GM18519 (cell line): ENCODE measurements around the gene ARVCF.

ENCODE experiments used
- ATAC-seq: cut with Tn5 transposase; IDR thresholded peaks from one replicate; pipeline ENCODE4 v1.9.1; 2021; ENCODE audit warnings: mild to moderate bottlenecking, moderate library complexity; ENCODE audit not compliant: unreplicated experiment, low FRiP score

The ARVCF gene

DNA sequence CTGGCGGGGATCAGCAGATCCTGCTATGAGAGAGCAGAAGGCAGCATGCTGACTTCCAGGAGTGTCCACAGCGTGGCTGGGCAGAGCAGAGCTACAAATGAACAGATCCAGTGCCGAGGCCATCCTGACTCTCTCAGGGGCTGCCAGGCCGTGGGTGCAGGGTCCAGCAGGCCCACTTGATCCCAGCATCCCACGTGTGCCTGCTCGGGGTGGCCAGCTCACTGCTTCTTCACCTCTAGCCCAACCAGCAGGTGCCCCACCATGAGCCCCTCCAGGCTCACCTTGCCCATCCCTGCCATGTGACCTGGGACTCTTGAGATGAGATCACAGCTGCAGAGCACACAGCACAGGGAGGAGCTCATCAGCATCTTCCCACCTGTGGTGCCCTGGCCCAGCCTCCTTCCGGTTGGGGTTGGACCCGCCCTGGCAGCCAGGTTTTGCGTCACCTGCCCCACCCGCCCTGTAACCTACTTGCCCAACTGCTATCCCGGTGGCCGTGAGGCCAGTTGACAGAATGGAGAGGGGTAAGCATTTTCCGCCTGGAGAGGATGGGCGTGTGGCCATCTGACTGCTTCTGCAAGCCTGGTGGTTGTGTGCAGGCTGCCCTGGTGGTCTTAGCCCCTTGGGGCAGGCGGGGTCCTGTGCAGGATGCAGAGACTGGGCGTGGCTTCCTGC, 15.2 kb upstream of the ARVCF start:
- ATAC-seq, result no peak

DNA sequence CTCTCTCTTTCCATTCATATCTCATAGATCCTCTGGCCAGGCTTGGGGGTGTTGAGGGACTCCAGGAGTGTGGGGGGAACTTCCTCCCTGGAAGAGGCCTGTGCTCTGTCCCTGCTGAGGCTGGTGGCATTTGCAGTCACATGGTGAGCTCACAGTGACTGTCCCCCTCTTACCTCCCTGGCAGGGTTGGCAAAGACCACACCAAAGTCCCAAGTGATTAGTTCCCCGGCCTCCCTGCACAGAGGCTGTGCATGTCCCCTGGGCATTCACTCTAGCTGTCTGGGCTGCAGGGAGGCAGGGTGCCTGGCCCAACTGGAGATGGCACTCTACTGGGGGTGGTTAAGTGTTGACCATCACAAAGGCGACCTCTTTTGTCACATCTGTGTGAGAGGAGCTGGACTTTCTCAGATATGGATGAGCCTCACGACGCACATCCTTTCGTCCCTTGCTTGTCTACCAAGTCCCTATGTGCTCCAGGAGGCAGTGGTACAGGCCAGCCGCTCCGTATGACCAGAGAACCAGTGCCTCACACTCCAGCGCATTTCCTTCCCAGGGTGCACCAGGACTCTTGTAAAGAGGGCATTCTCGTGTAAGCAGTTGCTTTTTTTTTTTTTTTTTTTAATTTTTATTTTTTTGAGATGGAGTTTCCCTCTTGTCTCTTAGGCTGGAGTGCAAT, 13.1 kb upstream of the ARVCF start:
- no peak for ATAC-seq

DNA sequence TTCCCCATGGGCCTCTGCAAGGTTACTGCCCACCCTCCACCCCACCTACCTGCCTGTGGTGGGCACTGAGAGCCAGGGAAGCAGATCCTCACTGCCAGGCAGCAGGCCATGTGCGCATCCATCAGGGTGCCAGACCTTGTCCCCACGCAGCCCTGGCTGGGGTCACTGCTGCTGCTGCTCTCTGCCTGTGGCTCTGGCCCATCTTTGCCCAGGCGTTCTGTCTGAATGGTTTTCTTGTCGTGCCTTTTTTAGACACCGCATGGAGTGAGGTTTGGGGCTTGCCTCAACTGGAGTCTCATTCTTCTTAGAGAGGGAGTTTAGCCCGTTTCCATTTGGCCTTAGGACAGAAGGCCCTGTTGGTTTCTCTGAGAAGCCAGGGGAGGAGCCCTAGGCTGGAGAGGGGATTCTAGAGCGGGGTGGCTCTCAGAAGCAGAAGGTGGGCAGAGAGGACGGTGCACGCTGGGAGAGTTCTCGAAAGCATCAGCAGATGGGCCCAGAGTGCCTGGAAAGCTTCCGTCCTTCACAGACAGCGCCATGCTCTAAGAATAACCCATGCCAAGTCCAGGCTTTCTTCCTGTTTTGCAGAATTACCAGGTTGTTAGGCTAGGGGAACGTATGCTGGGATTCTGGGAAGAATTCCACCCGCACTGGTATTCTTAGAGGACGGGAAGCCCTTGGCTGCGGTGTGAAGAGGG, 12.4 kb upstream of the ARVCF start:
- ATAC-seq, result no peak

DNA sequence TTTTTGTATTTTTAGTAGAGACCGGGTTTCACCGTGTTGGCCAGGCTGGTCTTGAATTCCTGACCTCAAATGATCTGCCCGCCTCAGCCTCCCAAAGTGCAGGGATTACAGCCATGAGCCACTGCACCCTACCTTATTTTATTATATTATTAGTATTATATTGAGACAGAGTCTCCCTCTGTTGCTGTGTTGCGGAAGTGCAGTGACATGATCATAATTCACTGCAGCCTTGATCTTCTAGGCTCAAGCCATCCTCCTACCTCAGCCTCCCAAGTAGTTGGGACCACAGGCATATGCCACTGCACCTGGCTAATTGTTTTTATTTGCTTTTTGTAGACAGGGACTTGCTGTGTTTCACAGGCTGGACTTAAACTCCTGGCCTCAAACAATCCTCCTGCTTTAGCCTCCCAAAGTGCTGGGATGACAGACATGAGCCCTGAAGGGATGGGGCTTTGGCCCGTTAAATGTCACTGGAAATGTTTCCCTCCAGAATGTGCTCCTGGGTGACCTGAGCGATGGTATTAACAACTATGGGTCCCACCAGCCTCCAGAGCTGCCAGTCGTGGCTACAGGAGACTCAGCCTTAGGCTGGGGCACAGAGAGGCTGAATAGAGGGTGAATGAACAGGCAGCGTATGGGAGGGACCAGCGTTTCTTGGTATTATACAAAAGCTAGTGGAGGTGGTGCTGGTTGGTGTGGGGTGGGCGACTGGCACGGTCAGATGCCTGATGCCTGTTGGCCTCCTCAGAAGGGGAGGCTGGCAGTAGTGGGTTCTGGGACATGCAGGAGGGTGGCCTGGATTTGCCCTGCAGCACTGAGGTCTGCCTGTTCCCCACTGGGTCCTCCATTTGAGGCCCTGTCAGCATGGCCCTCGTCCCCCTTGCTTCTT, 11.6 kb upstream of the ARVCF start:
- no peak for ATAC-seq

DNA sequence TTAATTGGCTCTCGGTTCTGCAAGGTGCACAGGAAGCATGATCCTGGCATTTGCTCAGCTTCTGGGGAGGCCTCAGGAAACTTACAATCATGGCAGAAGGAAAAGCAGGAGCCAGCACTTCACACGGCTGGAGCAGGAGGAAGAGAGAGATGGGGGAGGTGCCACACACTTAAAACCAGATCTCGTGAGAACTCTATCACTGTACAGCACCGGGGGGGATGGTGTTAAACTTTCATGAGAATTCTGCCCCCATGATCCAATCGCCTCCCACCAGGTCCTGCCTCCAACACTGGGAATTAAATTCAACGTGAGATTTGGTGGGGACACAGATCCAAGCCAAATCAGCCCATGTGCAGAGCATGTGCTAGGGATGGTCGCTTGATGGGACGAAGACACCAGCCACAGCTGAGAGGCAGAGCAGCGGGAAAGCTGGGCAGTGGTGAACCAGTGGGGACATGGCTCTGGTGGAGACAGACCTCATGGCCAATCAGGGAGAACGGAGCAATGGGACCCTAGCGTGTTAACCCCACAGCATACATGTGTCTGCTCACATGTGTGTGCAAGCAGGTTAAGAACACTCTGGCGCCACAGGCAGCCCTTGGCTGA, 10.5 kb upstream of the ARVCF start:
- no peak for ATAC-seq

DNA sequence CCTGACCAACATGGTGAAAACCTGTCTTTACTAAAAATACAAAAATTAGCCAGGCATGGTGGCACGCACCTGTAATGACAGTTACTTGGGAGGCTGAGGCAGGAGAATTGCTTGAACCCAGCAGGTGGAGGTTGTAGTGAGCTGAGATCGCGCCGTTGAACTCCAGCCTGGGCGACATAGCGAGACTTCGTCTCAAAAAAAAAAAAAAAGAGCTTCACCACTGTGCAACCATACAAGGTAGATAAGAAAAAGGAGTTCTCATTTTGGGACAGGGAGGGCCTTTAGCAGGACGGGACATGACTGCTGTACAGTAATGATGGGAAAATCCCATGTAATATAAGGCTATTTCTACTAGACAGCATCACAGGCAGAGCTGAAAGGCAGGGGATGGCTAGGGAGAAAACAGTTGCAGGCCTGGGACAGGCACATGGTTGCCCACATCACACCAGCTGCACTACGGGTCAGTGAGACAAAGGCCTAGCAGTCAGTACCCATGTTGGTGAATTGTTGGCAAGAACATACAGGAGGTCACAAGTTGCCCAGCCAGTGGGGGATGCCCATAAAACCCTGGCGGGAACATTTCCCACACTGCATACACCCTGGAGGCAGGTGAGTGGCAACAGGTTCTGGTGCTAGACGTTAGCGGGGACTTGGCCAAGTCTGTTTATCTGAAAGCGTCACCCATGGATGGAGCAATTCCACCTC, 9.7 kb upstream of the ARVCF start:
- no peak for ATAC-seq

DNA sequence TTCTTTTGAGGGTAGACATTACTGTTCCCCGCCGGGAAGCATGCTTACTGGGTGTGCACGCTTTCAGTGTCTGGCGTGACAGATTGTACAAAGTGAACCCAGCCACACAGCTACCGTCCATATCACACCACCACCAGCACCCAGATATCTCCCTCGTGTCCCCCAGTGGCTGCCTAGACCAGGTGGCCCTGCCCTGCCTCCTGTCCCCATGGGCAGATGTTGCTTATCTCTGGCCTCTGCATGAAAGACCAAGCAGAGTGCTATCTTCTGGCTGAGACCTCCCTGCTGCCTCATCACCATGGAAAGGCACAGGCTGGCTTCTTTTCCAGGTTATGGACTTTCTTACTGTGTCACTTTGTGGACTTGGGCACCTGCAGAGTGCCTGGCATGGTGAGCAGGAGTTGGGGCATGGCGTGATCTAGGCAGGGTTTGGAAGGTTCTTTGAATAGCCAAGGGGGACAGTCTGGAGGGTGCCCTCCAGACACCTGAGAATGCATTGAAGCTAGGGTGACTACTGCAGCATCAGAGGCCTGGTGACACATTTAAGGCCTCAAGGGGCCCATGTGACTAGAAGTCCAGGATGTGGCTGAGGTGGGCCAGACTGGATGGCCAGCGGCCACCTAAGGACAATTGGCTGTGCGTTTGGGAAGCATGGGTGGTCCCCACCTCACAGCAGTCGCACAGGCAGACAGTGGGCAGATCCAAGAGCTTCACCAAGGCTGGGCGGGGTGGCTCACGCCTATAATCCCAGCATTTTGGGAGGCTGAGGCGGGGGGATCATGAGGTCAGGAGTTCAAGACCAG, 9.0 kb upstream of the ARVCF start:
- ATAC-seq, result no peak

DNA sequence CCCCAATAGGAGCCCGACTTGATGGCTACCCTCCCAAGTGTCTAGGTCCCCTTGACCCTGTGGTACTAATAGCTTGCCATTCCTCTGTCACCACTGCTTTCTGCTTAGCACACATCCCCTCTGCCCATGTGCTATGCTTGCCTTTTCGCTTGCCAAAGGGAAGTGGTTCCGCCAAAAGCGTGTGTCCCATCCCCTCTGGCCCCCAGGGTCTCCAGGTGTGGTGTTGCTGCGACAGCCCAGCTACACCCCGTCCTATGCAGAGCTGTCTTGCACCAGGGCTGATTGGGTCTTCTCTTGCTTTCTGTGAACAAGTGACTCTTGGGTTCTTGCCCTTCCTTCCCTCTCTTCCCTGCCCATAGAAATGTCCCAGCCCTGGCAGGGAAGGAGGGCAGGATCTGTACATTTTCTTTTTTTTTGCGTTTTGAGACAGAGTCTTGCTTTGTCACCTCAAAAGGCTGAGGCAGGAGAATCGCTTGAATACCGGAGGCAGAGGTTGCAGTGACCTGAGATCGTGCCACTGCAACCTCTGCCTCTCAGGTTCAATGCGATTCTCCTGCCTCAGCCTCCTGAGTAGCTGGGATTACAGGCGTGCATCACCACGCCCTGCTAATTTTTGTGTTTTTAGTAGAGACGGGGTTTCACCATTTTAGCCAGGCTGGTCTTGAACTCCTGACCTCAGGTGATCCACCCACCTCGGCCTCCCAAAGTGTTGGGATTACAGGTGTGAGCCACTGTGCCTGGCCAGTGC, 8.2 kb upstream of the ARVCF start:
- no peak for ATAC-seq

DNA sequence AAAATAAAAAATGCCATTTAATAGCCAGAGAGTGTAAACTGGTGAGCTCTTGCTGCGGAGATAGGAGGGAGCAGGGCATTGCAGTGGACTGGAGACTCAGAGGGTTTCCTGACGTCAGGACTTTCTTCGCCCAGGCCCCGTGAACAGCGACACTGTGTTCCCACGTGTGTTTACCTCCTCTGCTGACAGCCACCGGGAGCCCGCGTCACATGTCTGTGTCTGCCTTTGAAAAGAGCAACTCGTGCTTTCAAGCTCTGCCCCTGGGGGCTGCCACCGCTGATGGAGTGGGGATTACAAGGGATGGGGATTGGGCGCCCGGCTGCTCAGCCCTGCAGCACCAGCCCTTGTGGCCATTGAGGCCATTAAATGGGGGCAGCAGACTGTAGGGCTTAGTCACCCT, 7.6 kb upstream of the ARVCF start:
- no peak for ATAC-seq

DNA sequence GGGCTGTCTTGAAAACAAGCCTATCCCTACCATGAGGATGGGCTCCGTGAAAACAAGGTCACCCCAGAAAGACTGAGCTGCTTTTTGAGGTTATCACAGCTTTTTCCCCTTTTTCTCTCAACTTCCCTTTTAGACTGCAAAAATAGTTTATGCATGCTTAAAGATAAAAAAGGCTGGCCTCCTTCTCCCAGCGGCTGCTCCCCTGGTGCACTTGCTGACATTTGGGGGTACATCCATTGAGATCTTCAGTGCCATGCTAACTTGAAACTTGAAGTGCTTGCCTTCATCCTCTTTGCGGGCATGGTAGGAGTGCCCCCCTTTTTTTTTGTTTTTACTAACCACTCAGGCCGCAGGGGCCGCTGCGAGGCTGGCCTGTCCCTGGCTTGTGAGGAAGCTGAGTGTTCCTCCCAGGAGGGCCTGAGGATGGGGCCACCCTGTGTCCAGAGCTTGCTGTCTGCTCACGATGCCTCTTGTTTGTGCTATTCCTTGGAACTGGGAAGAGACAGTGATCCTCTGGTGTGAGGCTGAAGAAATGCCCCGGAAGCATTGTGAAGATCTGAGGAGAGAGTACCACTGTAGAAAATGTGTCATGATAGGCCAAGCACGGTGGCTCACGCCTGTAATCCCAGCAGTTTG, 6.5 kb upstream of the ARVCF start:
- ATAC-seq, result no peak

DNA sequence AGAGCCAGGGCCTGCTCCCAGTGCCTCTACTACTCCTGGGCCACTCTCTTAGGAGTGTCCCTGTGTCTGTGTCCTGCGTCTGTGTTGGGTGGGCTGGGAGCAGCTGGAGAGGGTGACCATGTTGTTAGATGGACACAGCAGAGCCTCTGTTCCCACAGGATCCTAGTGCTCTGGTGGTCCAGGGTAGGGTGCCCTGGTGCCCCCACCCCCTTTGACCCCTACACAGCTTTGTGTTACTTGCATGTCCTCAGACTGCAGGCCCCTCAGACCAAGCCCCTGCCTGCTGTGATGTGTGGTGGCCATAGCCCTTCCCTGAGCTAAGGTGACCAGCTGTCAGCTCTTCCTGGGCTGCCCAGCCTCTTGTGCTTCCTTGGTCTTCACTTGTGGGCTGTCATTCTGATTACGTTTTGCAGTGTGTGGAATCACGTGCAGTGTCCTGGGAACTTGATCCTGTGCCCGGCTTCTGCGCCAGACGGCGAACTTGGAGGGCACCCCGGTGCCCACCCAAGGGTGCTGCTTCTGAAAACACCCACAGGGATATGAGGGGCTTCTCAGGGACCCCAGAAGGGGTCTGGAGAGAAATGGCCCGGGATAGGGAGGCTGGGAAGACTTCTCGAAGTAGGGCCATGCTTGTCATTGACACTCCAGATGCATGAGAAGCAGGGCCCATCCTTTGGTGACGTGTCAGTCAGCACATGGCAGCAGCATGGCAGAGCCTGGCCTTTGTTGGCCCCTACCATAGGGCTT, 5.8 kb upstream of the ARVCF start:
- no peak for ATAC-seq

DNA sequence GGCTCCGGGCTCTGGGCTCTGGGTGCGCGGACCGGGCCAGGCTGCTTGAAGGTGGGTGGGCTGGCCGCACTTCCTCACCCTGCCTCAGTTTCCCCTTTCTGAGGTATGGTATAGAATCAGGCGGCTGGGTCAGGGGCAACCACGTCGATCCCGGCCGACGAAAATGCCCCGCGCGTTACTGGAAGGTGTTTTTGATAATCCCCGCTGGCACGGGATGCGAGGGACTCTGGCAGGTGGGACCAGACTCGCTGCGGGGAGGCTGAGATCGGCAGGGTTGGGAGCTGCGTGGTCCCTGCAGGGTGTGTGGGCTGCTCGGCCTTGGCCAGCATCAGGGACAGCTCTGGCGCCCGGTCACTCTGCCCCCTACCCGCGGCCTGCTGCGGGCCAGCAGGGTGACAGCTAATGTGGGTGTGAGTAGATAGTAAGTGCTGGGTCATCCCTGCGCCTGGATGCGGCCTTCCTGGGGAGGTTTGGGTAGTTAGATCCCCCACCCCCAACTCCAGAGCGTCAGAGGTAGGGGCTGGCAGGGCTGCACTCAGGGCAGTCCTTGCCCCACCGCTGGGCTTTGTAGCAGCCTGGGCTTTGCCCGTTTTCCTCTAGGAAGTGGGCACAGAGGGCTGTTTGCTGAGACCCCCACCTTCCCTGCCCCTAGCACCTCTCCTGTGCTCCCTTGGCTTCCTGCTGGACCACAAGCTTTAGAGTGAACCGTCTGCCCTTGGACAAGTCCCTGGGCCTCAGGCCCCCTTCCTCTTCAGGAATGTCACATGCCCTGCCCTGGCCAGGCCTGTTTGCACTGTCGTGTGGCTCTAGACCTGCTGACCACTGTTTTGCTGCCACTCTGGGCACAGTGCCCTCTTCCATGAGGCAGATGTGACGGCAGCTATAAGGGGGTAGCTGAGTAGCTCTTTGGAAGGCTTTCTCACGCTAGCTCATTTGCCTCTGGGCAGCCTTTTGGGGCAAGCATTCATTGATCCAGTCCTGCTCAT, 4.9 kb upstream of the ARVCF start:
- ATAC-seq, result no peak

DNA sequence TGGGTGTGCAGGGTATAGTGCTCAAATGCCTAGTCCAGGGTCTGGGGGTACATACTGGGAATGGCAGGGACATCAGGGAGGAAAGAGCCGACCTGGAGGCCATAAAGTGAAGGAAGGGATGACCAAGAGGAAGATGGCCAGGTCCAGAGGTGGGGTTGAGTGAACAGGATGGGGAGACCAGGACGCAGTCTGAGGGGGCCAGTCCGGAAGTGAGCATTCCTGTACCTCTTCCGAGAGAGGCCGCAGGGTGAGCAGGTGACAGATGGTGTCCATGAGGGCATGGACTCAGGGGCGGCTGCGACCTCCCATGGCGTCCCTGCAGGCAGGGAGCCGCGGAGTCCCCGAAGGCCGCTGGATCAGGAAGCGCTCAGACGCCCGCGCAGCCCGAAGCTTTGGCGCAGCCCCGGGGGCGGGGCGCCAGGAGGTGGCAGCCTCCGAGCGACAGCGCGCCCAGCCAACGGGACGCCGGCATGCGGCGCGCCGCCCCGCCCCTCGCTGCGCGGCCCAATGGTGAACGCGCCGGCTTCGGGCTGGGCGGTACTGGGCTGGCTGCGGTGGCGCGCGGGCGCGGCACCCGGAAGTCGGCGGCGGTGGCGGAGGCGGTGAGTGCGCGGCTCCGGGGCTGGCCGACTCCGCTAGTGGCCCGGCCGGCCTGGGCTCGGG, 4.0 kb upstream of the ARVCF start, which contains the start of gene TANGO2:
Gene TANGO2, plus strand, starts transcription at position 578 of the 663 bp plus-strand sequence. CDS start 15,689 bp downstream, outside the sequence.
- peak; percentile 72 for ATAC-seq

DNA sequence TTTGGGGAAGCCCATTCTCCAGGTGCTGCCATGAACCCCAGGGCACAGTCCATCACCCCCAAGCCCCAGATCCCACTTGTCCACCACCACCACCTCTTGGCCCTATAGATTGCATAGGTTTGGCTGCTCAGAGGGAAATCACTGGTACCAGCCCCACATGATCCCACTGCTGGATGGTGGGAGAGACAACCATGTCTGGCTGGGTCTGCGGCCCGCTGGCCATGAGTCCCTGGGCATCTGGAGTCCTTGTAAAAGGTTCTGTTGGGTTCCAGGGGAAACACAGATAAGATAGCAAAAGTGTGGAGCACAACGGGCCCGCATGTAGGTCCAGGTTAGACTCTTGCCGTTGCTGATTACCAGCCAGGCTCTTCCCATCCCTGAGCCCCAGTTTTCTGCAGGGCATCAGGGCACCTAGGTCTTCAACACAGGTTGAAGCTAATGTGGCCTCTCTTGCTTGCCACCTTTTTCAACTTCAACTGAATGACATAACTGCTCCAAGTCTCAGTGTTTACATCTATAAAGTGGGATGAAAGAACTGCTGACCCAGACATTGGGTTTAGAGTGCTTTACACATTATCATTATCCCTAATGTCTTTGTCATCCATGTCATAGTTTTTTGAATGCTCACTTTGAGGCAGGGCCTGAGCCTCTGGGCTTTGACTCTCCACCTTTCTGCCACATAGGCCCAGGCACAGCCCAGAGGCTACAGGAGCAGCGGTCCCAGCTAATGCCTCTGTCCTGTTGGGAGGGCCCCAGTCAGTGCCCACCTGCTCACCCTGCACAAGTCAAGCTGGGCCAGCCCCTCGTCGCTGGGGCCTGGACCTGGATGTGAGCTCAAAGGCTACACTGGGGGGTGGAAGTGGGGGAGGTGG, 3.3 kb upstream of the ARVCF start:
- ATAC-seq, result no peak
